Memory B cell (primary cell): ENCODE results near the gene MAP4.
A peak's percentile ranks its signal among the peaks of the same experiment; 100 is the strongest.

Experiments used
- ATAC-seq: fragments of 150-1000 bp; cut with Tn5 transposase; 2 replicates; pipeline ENCODE4 v1.10.0; 2021; ENCODE audit warnings: low read depth, mild to moderate bottlenecking, moderate library complexity
- DNase-seq, 2 donors: peaks; one replicate each; pipeline ENCODE4 v3.0.0; 2022; ENCODE audit warnings: low spot score in 2 of 2
- H3K27ac Mint-ChIP-seq: one replicate; pipeline ENCODE4 v1.8.0; 2022; ENCODE audit warnings: mild to moderate bottlenecking, moderate library complexity, mixed read lengths
- H3K27me3 Mint-ChIP-seq: one replicate; pipeline ENCODE4 v1.8.0; 2022; ENCODE audit warnings: mixed read lengths
- H3K36me3 Mint-ChIP-seq: one replicate; pipeline ENCODE4 v1.8.0; 2022; ENCODE audit warnings: mild to moderate bottlenecking, mixed read lengths
- H3K4me1 Mint-ChIP-seq: one replicate; pipeline ENCODE4 v1.8.0; 2022; ENCODE audit warnings: mixed read lengths
- H3K4me3 Mint-ChIP-seq: one replicate; pipeline ENCODE4 v1.8.0; 2022; ENCODE audit warnings: mild to moderate bottlenecking, moderate library complexity, mixed read lengths
- H3K9me3 Mint-ChIP-seq: one replicate; pipeline ENCODE4 v1.8.0; 2022; ENCODE audit warnings: mixed read lengths

Gene MAP4

GRCh38 chr3:47964740-47965139 lies 51.5 kb downstream of the MAP4 start:
- ATAC-seq (no peak), DNase-seq (no peak)
- Mint-ChIP-seq H3K9me3 (no peaks in the 10 kb centered on the region), H3K27ac (no peak overlapping the region), H3K36me3 (peaks cover 6% of the 10 kb centered on the region), H3K4me1 (peaks cover 18% of the 10 kb centered on the region), H3K4me3 (no peak overlapping the region), H3K27me3 (no peaks in the 10 kb centered on the region)

GRCh38 chr3:47961815-47962606 lies 54.2 kb downstream of the MAP4 start:
- H3K27ac Mint-ChIP-seq: peak overlapping the region; percentile 15
- peaks cover 21% of the 10 kb centered on the region for H3K4me1 Mint-ChIP-seq
- ATAC-seq (peak; percentile 15), DNase-seq (no peak)
- peaks cover 6% of the 10 kb centered on the region for H3K36me3 Mint-ChIP-seq
- H3K27me3 Mint-ChIP-seq: no peaks in the 10 kb centered on the region
- H3K9me3 Mint-ChIP-seq: no peaks in the 10 kb centered on the region
- no peak overlapping the region for H3K4me3 Mint-ChIP-seq

GRCh38 chr3:47961036-47961435 lies 55.2 kb downstream of the MAP4 start:
- Mint-ChIP-seq H3K27me3 (no peaks in the 10 kb centered on the region), H3K36me3 (peaks cover 6% of the 10 kb centered on the region), H3K4me1 (peaks cover 24% of the 10 kb centered on the region), H3K27ac (no peak overlapping the region), H3K9me3 (no peaks in the 10 kb centered on the region), H3K4me3 (no peak overlapping the region)
- no peak for ATAC-seq
- DNase-seq: no peak

- H3K4me1 Mint-ChIP-seq: peaks cover 7% of the 10 kb centered on the region
- DNase-seq (no peak), ATAC-seq (no peak)
- peaks cover 1% of the 10 kb centered on the region for H3K36me3 Mint-ChIP-seq
- H3K27ac Mint-ChIP-seq: no peak overlapping the region
- H3K27me3 Mint-ChIP-seq: no peaks in the 10 kb centered on the region
- H3K9me3 Mint-ChIP-seq: no peaks in the 10 kb centered on the region
- no peak overlapping the region for H3K4me3 Mint-ChIP-seq
Observed at GRCh38 chr3:47956521-47956920, 59.7 kb downstream of the MAP4 start.

- ATAC-seq (no peak), DNase-seq (no peak)
- Mint-ChIP-seq H3K4me3 (no peak overlapping the region), H3K9me3 (no peaks in the 10 kb centered on the region), H3K27ac (no peak overlapping the region), H3K36me3 (no peaks in the 10 kb centered on the region), H3K4me1 (peaks cover 6% of the 10 kb centered on the region), H3K27me3 (no peaks in the 10 kb centered on the region)
Observed at GRCh38 chr3:47954567-47954966, 61.6 kb downstream of the MAP4 start.

- no peak overlapping the region for H3K4me3 Mint-ChIP-seq
- H3K4me1 Mint-ChIP-seq: no peaks in the 10 kb centered on the region
- H3K9me3 Mint-ChIP-seq: no peaks in the 10 kb centered on the region
- no peaks in the 10 kb centered on the region for H3K36me3 Mint-ChIP-seq
- H3K27me3 Mint-ChIP-seq: no peaks in the 10 kb centered on the region
- no peak overlapping the region for H3K27ac Mint-ChIP-seq
- ATAC-seq: no peak
- DNase-seq: no peak
Observed at GRCh38 chr3:47950453-47951169, 65.6 kb downstream of the MAP4 start.

- DNase-seq (no peak), ATAC-seq (no peak)
- Mint-ChIP-seq H3K4me1 (no peaks in the 10 kb centered on the region), H3K9me3 (no peaks in the 10 kb centered on the region), H3K36me3 (no peaks in the 10 kb centered on the region), H3K27ac (no peak overlapping the region), H3K4me3 (no peak overlapping the region), H3K27me3 (no peaks in the 10 kb centered on the region)
Observed at GRCh38 chr3:47949979-47950378, 66.2 kb downstream of the MAP4 start.

GRCh38 chr3:47940232-47940631 lies 76.0 kb downstream of the MAP4 start:
- Mint-ChIP-seq H3K27ac (no peak overlapping the region), H3K27me3 (no peaks in the 10 kb centered on the region), H3K4me3 (no peak overlapping the region), H3K4me1 (peaks cover 10% of the 10 kb centered on the region), H3K36me3 (peaks cover 1% of the 10 kb centered on the region), H3K9me3 (no peaks in the 10 kb centered on the region)
- ATAC-seq (no peak), DNase-seq (no peak)

GRCh38 chr3:47932421-47932820 lies 83.8 kb downstream of the MAP4 start:
- Mint-ChIP-seq H3K4me1 (peaks cover 2% of the 10 kb centered on the region), H3K36me3 (peaks cover 4% of the 10 kb centered on the region), H3K9me3 (no peaks in the 10 kb centered on the region), H3K27me3 (no peaks in the 10 kb centered on the region), H3K4me3 (no peak overlapping the region), H3K27ac (no peak overlapping the region)
- DNase-seq (no peak), ATAC-seq (no peak)

- H3K4me1 Mint-ChIP-seq: peaks cover 2% of the 10 kb centered on the region
- no peaks in the 10 kb centered on the region for H3K27me3 Mint-ChIP-seq
- peaks cover 5% of the 10 kb centered on the region for H3K36me3 Mint-ChIP-seq
- no peaks in the 10 kb centered on the region for H3K9me3 Mint-ChIP-seq
- H3K27ac Mint-ChIP-seq: no peak overlapping the region
- no peak overlapping the region for H3K4me3 Mint-ChIP-seq
- DNase-seq (no peak), ATAC-seq (no peak)
Observed at GRCh38 chr3:47930979-47931378, 85.2 kb downstream of the MAP4 start.

GRCh38 chr3:47916696-47917095 lies 99.5 kb downstream of the MAP4 start:
- no peaks in the 10 kb centered on the region for H3K4me1 Mint-ChIP-seq
- H3K27ac Mint-ChIP-seq: no peak overlapping the region
- ATAC-seq: no peak
- no peak overlapping the region for H3K4me3 Mint-ChIP-seq
- peaks cover 22% of the 10 kb centered on the region for H3K36me3 Mint-ChIP-seq
- no peaks in the 10 kb centered on the region for H3K27me3 Mint-ChIP-seq
- DNase-seq: no peak
- H3K9me3 Mint-ChIP-seq: no peaks in the 10 kb centered on the region

- H3K36me3 Mint-ChIP-seq: peaks cover 21% of the 10 kb centered on the region
- DNase-seq: no peak
- ATAC-seq: no peak
- no peak overlapping the region for H3K27ac Mint-ChIP-seq
- H3K9me3 Mint-ChIP-seq: no peaks in the 10 kb centered on the region
- H3K4me3 Mint-ChIP-seq: no peak overlapping the region
- H3K27me3 Mint-ChIP-seq: no peaks in the 10 kb centered on the region
- no peaks in the 10 kb centered on the region for H3K4me1 Mint-ChIP-seq
Observed at GRCh38 chr3:47916201-47916600, 100.0 kb downstream of the MAP4 start.

- Mint-ChIP-seq H3K27me3 (no peaks in the 10 kb centered on the region), H3K36me3 (peaks cover 34% of the 10 kb centered on the region), H3K4me1 (no peaks in the 10 kb centered on the region), H3K27ac (peak overlapping the region; percentile 19), H3K9me3 (no peaks in the 10 kb centered on the region), H3K4me3 (no peak overlapping the region)
- DNase-seq (no peak), ATAC-seq (no peak)
Observed at GRCh38 chr3:47912006-47912504, 104.2 kb downstream of the MAP4 start.

- no peaks in the 10 kb centered on the region for H3K4me1 Mint-ChIP-seq
- peaks cover 39% of the 10 kb centered on the region for H3K36me3 Mint-ChIP-seq
- DNase-seq (no peak), ATAC-seq (no peak)
- H3K4me3 Mint-ChIP-seq: no peak overlapping the region
- no peaks in the 10 kb centered on the region for H3K9me3 Mint-ChIP-seq
- H3K27me3 Mint-ChIP-seq: no peaks in the 10 kb centered on the region
- peak overlapping the region; percentile 19 for H3K27ac Mint-ChIP-seq
Observed at GRCh38 chr3:47910777-47911440, 105.3 kb downstream of the MAP4 start.
